Parathyroid adenoma (tissue), 2 donors: ENCODE results near the gene LGALS7.

Source experiments
- H2AFZ ChIP-seq: fragments of 300-600 bp; sonication (generic); one replicate; pipeline ENCODE4 v1.7.0; 2017; ENCODE audit warnings: antibody characterized with exemption, mild to moderate bottlenecking
- H3K27ac ChIP-seq: fragments of 300-600 bp; sonication (generic); one replicate; pipeline ENCODE4 v1.7.0; 2017
- H3K27me3 ChIP-seq: fragments of 300-600 bp; sonication (generic); one replicate; pipeline ENCODE4 v1.7.0; 2017; ENCODE audit warnings: low read length; ENCODE audit not compliant: control insufficient read depth, insufficient read depth
- H3K36me3 ChIP-seq: fragments of 300-600 bp; sonication (generic); one replicate; pipeline ENCODE4 v1.7.0; 2017; ENCODE audit warnings: low read length; ENCODE audit not compliant: control insufficient read depth, insufficient read depth
- H3K4me1 ChIP-seq: fragments of 300-600 bp; sonication (generic); one replicate; pipeline ENCODE4 v1.7.0; 2017; ENCODE audit warnings: control low read depth
- H3K4me2 ChIP-seq: fragments of 300-600 bp; sonication (generic); one replicate; pipeline ENCODE4 v1.7.0; 2017; ENCODE audit warnings: low read length
- H3K4me3 ChIP-seq: fragments of 300-600 bp; sonication (generic); one replicate; pipeline ENCODE4 v1.7.0; 2017; ENCODE audit warnings: low read depth, low read length
- H3K79me2 ChIP-seq: fragments of 300-600 bp; sonication (generic); one replicate; pipeline ENCODE4 v1.7.0; 2017; ENCODE audit warnings: control low read depth
- H3K9ac ChIP-seq: fragments of 300-600 bp; sonication (generic); one replicate; pipeline ENCODE4 v1.7.0; 2017; ENCODE audit warnings: mild to moderate bottlenecking
- H3K9me3 ChIP-seq: fragments of 300-600 bp; sonication (generic); one replicate; pipeline ENCODE4 v1.7.0; 2017; ENCODE audit warnings: low read length; ENCODE audit not compliant: control insufficient read depth
- CTCF ChIP-seq: fragments of 300-600 bp; sonication (generic); IDR thresholded peaks from one replicate; pipeline ENCODE4 v1.7.0; 2017; ENCODE audit warnings: antibody characterized with exemption, mild to moderate bottlenecking
- donor health status: primary hyperparathyroidism.

The LGALS7 gene

GRCh38 chr19:38742296-38742695 lies 31.0 kb downstream of the LGALS7 start:
- Histone ChIP-seq H3K4me2 (no peak overlapping the region), H3K4me3 (no peak overlapping the region), H3K36me3 (no peaks in the 10 kb centered on the region), H3K9me3 (no peaks in the 10 kb centered on the region), H3K4me1 (no peaks in the 10 kb centered on the region), H3K9ac (no peak overlapping the region), H3K27ac (no peak overlapping the region), H3K79me2 (no peaks in the 10 kb centered on the region), H3K27me3 (no peaks in the 10 kb centered on the region), H2AFZ (no peak overlapping the region)
- no peak for TF ChIP-seq CTCF

- no peaks in the 10 kb centered on the region for H3K79me2 ChIP-seq
- H3K27me3 ChIP-seq, result no peaks in the 10 kb centered on the region
- H3K4me3 ChIP-seq, result no peak overlapping the region
- H3K9ac ChIP-seq, result no peak overlapping the region
- H3K27ac ChIP-seq, result no peak overlapping the region
- no peak overlapping the region for H2AFZ ChIP-seq
- TF ChIP-seq CTCF, result no peak
- H3K4me1 ChIP-seq, result no peaks in the 10 kb centered on the region
- no peak overlapping the region for H3K4me2 ChIP-seq
- H3K9me3 ChIP-seq, result no peaks in the 10 kb centered on the region
- no peaks in the 10 kb centered on the region for H3K36me3 ChIP-seq
Observed at GRCh38 chr19:38741670-38742069, 31.6 kb downstream of the LGALS7 start.

GRCh38 chr19:38740932-38741331 lies 32.4 kb downstream of the LGALS7 start:
- Histone ChIP-seq H3K4me3 (no peak overlapping the region), H3K36me3 (no peaks in the 10 kb centered on the region), H3K79me2 (no peaks in the 10 kb centered on the region), H3K4me2 (no peak overlapping the region), H3K4me1 (no peaks in the 10 kb centered on the region), H3K27me3 (no peaks in the 10 kb centered on the region), H2AFZ (no peak overlapping the region), H3K27ac (no peak overlapping the region), H3K9ac (no peak overlapping the region), H3K9me3 (no peaks in the 10 kb centered on the region)
- no peak for TF ChIP-seq CTCF

GRCh38 chr19:38740257-38740592 lies 33.1 kb downstream of the LGALS7 start:
- Histone ChIP-seq H3K9me3 (no peaks in the 10 kb centered on the region), H3K36me3 (no peaks in the 10 kb centered on the region), H3K4me1 (no peaks in the 10 kb centered on the region), H3K9ac (no peak overlapping the region), H3K79me2 (no peaks in the 10 kb centered on the region), H2AFZ (no peak overlapping the region), H3K27ac (no peak overlapping the region), H3K4me3 (no peak overlapping the region), H3K27me3 (no peaks in the 10 kb centered on the region), H3K4me2 (no peak overlapping the region)
- TF ChIP-seq CTCF, result no peak

GRCh38 chr19:38739440-38740256 lies 33.7 kb downstream of the LGALS7 start:
- H3K9me3 ChIP-seq, result no peaks in the 10 kb centered on the region
- TF ChIP-seq CTCF, result no peak

More at GRCh38 chr19:38739440-38740256, 33.7 kb downstream of the LGALS7 start:
- no peaks in the 10 kb centered on the region for H3K36me3 ChIP-seq
- no peak overlapping the region for H3K4me2 ChIP-seq
- no peak overlapping the region for H2AFZ ChIP-seq
- no peak overlapping the region for H3K27ac ChIP-seq
- H3K79me2 ChIP-seq, result no peaks in the 10 kb centered on the region
- H3K9ac ChIP-seq, result no peak overlapping the region
- no peaks in the 10 kb centered on the region for H3K27me3 ChIP-seq
- peaks cover 3% of the 10 kb centered on the region for H3K4me1 ChIP-seq
- no peak overlapping the region for H3K4me3 ChIP-seq
